IMR-90 (cell line): Measurements from ENCODE around the gene PLOD1.

Source experiments
- CEBPB ChIP-seq: IDR thresholded peaks from 2 replicates; pipeline ENCODE4 v1.6.1; 2012; ENCODE audit warnings: low read depth, low read length, improper control_type of control experiment
- TF ChIP-seq, protein P1 (sequence below): conservative IDR thresholded peaks from 2 replicates; pipeline ENCODE4 v1.5.1; 2012; ENCODE audit warnings: mild to moderate bottlenecking, low read depth, low read length, improper control_type of control experiment

DNA sequence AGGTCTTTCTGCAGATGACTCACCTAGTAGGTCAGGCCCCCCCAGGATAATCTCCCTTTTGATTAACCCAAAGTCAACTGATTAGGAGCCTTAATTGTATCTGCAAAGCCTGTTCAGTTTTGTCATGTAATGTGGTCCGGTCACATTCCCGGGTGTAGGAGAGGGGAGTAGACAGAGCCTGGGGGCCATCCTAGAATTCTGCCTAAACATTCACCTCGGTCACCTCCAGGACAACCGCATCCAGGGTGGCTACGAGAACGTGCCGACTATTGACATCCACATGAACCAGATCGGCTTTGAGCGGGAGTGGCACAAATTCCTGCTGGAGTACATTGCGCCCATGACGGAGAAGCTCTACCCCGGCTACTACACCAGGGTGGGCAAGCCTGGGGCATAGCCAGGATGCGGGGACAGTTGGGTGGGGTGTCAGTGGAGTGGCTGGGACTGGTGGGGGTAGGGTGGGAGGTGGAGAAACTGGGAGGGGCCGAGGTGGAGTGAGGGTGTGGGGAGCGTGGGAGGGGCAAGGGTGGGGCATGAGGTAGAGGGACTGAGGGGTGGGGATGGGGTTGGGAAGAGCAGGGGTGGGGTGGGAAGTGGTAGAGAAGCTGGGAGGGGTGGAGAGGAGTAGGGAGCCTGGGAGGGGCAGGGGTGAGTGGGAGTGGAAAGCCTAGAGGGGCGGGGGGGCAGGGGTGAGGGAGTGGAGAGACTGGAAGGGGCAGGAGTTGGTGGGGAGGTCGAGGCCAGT, 36.1 kb downstream of the PLOD1 start:
- TF ChIP-seq, protein P1, sequence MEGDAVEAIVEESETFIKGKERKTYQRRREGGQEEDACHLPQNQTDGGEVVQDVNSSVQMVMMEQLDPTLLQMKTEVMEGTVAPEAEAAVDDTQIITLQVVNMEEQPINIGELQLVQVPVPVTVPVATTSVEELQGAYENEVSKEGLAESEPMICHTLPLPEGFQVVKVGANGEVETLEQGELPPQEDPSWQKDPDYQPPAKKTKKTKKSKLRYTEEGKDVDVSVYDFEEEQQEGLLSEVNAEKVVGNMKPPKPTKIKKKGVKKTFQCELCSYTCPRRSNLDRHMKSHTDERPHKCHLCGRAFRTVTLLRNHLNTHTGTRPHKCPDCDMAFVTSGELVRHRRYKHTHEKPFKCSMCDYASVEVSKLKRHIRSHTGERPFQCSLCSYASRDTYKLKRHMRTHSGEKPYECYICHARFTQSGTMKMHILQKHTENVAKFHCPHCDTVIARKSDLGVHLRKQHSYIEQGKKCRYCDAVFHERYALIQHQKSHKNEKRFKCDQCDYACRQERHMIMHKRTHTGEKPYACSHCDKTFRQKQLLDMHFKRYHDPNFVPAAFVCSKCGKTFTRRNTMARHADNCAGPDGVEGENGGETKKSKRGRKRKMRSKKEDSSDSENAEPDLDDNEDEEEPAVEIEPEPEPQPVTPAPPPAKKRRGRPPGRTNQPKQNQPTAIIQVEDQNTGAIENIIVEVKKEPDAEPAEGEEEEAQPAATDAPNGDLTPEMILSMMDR: no peak
- no peak for TF ChIP-seq CEBPB
